Suprapubic skin (tissue), 4 donors: ENCODE data around the gene IL3.

ENCODE experiments used
- POLR2A ChIP-seq, 2 donors: fragments of 450-650 bp; IDR thresholded peaks; one replicate each; pipeline ENCODE4 v1.6.1; 2017; ENCODE audit warnings: antibody characterized with exemption in 2 of 2, mild to moderate bottlenecking in 2 of 2, moderate library complexity in 2 of 2
- POLR2AphosphoS5 ChIP-seq, 3 donors: sonication (generic); formaldehyde crosslinking; IDR thresholded peaks; one replicate each; pipeline ENCODE4 v1.6.1; 2017; ENCODE audit warnings: antibody characterized with exemption in 3 of 3
- TF ChIP-seq, protein P1 (sequence below), 2 donors: fragments of 200-600 bp in 1 of 2; fragments of 450-650 bp in 1 of 2; sonication (generic) in 1 of 2; IDR thresholded peaks; one replicate each; pipeline ENCODE4 v1.5.1; 2016 to 2019; ENCODE audit warnings: antibody characterized with exemption in 2 of 2, mild to moderate bottlenecking in 1 of 2, moderate library complexity in 1 of 2

GRCh38 chr5:132067451-132067850 lies 7.0 kb downstream of the IL3 start:
- no peak for TF ChIP-seq POLR2A (IDR thresholded peaks at IDR 0.05)
- TF ChIP-seq, protein P1, sequence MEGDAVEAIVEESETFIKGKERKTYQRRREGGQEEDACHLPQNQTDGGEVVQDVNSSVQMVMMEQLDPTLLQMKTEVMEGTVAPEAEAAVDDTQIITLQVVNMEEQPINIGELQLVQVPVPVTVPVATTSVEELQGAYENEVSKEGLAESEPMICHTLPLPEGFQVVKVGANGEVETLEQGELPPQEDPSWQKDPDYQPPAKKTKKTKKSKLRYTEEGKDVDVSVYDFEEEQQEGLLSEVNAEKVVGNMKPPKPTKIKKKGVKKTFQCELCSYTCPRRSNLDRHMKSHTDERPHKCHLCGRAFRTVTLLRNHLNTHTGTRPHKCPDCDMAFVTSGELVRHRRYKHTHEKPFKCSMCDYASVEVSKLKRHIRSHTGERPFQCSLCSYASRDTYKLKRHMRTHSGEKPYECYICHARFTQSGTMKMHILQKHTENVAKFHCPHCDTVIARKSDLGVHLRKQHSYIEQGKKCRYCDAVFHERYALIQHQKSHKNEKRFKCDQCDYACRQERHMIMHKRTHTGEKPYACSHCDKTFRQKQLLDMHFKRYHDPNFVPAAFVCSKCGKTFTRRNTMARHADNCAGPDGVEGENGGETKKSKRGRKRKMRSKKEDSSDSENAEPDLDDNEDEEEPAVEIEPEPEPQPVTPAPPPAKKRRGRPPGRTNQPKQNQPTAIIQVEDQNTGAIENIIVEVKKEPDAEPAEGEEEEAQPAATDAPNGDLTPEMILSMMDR (IDR thresholded peaks at IDR 0.05) = no peak
- TF ChIP-seq POLR2AphosphoS5 (IDR thresholded peaks at IDR 0.05) = no peak
